ENCODE data around the gene CCNQ.
A peak's percentile ranks its signal among the peaks of the same experiment; 100 is the strongest.

Gene CCNQ

DNA sequence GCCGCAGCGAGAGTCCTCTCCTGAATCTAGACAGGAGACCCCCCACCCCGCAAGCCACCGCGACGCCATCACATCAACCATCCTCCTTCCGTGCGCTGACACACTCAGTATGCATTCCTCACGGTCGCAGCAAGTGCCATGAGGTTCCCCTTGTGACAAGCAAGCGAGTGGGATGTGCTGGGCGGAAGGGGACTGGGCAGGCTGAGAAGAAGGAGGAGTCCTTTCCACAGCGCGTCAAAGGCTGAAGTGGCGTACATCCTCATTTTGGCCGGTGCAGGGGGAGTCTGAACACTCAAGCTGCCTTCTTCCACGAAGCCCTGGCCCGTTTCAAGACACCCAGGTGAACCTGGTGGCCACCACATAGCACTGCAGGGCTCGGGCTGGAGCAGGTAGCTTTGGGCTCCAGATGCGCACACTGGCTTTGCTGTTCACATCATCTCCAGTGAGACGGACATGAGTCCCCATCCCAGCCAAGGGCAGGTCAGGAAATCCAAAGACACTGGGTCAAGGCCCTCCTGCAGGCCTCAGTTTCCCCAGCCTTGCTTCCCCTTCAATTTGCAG lies 30.4 kb downstream of the CCNQ start:
- peak; percentile 27 for DNase-seq

DNA sequence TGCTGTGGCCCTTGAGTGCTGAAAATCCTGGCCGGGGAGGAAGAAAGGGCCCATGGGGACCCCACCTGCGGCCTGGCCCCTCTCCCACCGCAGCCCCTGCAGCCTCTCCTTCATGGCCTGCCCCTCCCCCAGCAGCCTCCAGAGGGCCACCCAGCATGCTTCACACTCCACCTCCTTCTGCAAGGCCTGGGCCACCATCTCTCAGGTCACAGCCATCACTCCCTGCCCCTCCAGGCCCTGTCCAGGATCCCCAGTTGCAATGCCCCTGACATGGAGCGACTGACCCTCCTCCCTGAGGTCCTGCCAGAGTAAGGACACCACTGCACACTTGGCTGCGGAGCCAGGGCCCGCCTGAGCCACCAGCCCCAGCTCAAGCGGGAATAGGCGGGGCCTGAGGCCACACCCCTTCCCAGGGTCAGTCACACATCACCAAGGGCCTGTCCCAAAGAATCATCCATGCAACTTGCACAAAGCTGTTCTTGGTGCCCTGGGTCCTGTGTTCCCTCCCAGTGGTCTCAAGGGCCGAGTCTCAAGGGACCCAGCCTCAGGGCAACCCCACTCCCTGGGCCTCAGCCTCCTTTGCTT lies 32.9 kb downstream of the CCNQ start:
- DNase-seq, result no peak

DNA sequence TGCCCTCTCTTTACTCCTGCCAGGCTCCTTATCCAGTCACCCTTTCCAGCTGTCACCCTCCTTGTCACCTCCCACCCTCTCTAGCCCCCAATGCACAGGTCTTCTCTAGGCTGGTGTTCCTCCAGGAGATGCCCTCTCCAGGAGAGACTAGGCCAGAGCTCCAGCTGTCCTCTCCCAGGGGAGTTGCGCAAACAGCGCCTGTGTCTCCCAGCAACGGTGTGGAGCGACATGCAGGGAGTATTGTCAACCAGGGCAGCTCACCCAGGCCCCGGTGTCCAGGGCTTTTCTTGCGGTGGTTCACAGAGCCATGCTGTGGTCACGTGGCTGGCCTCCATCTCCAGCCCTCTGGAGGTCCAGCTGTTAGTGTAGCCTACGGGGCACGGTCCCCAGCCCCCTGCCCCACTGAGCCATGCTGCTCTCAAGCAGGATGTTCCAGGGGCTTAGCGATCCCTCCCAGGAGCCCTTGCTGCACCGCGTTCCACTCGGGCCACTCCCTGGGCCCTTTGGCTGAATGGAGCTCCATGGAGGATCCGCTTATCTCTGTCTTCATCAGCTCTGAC lies 34.8 kb downstream of the CCNQ start:
- DNase-seq, result peak; percentile 52

DNA sequence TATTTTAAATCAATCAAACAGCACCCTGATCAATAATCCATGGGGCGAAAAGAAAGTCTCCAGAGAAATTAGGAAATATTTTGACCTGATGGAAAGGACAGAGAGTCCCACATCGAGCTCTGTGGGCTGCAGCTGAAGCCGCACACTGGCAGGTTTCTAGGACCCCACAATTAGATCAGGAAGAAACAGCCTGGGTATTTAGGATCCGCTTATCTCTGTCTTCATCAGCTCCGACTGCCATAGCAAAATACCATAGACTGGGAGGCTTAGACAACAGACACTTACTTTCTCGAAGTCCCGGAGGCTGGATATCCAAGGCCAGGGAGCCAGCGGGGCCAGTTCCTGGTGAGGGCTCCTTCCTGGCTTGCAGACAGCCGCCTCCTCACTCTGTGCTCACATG lies 36.4 kb downstream of the CCNQ start:
- DNase-seq, result no peak

DNA sequence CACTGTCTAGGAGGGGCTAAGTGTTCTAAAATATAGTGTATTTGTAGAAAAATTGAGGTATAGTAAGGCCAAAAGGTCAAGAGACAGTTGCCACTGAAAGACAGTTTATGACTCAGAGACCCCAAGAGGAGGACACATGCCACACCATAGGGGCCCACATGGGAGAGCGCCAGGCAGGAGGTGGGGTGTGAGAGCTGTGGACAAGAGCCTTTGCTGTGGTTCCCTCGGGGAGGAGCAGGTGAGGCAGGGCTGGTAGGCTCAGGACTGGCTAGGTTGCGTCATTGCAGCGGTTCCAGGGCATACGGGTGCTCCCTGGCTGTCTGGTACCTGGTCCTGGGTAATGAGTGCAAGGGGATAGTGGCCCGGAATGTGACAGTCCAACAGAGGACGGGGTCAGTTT lies 37.6 kb downstream of the CCNQ start:
- DNase-seq, result no peak

DNA sequence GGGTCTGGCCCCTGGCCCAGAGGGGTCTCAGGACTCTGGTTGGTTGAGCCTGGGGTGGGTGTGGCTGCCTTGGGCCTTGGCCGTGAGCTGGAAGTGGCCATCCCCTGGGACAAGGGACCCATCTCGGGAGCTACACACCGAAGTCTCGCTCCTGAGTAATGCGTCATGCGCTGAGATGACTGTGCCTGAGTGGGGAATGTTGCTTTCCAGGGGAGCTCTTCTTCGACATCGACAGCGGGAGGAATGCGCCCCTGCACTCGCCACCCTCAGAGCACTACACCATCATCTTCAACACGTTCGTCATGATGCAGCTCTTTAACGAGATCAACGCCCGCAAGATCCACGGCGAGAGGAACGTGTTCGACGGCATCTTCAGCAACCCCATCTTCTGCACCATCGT lies 38.5 kb downstream of the CCNQ start:
- no peak for DNase-seq

DNA sequence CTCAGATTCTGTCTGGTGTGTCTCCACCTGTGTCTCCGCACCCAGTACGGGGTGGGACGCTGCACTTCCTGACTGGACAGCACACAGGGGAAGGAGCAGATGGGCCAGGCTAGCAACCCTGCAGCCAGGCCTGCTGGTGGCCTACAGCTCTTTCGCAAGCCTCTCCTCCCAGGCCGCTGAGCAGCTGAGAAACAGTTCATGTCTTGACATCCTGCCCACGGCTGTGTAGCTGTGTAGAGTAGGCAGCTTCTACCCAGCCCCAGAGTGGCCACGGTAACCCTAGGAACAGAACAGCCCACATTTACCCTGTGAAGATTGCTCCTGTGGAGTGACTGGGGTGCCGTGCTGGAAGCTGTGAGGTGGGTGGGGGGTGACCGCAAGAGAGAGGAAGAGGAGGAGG lies 38.9 kb downstream of the CCNQ start:
- DNase-seq, result no peak

DNA sequence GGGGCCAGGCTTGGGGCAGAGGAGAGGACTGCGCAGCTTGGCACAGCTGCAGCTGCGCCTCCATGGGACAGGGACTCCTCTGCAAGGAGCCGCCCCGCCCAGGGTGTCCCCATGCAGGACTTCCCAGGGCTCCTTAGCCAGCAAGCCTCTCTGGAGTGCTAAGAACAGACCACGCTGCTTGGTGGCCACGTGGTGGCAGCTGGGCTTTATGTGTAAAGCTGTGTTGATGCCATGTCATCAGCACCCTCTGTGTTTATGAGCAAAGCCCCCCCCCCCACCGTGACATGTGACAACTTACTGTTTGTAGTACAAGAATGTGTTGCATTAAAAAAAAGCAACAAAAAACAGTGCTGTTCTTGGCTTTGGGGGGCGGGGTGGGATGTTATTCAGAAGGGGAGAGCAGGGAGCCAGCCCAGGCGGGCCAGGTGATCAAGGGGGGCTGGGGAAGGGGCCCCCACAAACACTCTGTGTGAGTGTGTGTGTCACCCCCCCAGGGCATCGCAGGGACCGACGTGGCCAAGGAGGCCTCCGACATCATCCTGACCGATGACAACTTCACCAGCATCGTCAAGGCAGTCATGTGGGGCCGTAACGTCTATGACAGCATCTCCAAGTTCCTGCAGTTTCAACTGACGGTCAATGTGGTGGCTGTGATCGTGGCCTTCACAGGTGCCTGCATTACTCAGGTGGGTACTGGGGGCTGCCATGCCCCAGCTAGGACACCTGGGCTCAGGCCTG lies 41.2 kb downstream of the CCNQ start:
- DNase-seq, result peak; percentile 16

DNA sequence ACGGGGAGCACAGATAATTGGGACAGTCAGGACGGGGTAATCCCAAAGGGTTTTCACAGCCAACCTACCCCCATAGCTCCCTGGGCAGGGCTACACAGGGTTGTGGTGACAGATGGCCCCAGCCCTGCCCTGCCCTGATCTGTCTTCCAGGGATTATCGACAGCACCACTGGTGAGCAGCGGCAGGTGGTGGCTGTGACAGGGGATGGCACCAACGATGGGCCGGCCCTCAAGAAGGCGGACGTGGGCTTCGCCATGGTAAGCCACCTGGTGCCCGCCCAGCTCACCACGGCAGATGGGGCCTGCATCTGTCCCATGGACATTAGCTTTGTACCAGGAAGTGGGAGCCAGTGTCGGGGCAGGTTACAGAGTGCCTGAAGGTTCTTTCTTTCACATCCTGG lies 42.2 kb downstream of the CCNQ start:
- peak; percentile 41 for DNase-seq

DNA sequence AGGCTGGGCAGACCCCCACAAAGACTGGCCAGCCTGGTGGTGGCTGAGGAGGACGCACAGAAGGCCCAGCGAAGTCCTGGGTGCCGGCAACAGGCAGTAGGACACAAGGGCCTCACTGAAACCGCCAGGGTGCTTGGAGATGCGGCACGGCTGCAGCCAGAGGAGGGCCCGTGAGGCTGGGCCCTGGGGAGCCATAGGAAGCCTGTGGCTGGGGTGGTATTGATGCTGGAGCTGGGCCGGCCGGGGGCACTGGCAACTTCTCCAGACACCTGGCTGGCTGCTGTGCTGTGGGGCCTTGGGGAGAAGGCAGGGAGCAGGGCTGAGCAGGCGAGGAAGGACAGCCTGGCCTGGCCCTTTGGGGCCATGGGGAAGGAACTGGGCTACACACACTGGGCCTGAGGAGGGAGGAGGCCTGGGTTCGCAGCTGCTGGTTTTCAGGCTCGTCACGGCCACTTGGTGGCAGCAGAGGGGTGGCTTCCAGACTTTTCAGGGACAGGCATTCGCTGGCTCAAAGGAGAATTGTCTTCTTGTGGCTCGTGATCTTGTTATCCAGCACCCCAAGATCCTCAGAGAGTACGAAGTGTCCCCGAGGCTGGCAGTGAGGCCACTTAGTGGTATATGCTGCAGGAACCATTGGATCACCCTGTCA lies 44.3 kb downstream of the CCNQ start:
- DNase-seq, result peak; percentile 67

DNA sequence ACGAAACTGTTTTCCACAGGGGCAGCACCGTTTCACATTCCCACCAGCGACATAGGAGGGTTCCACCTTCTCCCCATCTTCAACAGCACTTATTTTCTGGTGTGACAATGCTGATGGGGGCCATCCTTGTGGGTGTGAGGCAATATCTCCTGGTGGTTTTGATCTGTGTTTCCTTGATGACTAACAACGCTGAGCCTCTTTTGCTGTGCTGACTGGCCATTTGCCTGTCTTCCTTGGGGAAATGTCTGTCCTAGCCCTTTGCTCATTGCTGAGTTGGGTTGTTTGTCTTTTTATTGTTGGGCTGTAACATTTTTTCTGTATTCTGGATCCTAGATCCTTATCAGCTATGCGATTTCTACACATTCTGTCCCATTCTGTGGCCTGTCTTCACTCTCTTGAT lies 47.8 kb downstream of the CCNQ start:
- DNase-seq, result no peak

DNA sequence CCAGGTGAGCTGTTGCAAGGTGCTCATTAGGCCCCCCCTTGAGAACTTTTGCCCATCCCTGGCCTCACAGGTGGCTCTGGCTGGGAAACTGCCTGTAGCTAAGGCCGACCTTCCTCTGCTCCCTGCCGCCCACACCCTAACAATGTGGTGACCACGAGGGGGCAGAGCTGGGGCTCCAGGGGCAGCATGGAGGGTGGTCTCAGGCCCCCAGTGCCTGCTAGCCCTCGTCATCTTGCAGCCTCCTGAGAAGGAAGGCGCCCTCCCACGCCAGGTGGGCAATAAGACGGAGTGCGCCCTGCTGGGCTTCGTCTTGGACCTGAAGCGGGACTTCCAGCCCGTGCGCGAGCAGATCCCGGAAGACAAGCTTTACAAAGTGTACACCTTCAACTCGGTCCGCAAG lies 49.1 kb downstream of the CCNQ start:
- peak; percentile 49 for DNase-seq

DNA sequence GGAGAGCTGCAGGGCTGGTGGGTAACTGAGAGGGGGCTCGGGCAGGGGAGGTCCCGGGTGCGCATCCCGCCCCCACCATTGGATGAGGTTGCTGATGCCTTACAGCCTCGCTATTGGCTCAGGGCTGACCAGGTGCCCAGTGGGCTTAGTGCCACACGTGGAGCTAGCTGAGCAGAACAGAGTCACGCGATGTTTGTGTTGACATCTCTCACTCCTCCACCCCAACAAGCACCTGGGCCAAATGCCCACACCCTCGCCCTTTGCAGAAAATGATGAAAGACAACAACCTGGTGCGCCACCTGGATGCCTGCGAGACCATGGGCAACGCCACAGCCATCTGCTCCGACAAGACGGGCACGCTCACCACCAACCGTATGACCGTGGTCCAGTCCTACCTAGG lies 49.7 kb downstream of the CCNQ start:
- DNase-seq, result peak; percentile 26

DNA sequence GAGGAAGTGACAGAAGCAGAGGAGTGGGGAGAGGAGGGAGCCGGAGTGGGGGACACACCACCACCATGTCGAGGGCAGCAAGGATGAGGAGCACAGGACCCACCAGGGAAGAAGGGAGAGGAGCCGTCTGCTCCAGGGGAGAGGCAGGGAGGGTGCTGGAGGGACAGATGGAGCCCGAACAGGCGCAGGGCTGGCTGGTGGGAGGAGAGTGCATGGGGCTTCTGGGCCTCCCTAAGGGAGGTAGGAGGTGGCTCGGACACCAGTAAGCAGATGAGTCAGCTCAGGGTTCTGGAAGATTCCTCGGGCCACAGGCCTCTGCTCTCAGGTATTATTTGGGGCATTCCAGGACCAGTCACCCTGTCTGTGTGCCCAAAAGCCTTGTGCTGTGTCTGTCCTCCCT lies 51.7 kb downstream of the CCNQ start:
- DNase-seq, result no peak

DNA sequence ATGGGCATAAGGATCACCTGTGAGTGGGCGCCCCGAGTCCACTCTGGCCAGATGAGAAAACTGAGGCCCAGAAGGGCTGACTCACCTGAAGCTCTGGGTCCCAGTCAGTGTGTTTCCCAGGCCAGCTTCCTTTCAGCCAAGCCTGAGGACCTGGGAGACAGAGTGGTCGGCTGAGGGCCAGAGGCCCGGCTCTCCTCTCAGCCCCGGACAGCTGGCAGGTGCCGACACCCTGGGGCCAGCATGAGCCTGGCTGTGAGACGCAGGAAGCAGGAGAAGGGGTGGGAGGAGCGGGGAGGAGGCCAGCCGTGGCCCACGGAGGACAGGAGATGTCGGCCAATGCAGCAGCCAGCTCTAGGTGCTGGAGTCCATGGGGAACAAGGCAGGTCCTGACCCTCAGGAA lies 52.6 kb downstream of the CCNQ start:
- no peak for DNase-seq

DNA sequence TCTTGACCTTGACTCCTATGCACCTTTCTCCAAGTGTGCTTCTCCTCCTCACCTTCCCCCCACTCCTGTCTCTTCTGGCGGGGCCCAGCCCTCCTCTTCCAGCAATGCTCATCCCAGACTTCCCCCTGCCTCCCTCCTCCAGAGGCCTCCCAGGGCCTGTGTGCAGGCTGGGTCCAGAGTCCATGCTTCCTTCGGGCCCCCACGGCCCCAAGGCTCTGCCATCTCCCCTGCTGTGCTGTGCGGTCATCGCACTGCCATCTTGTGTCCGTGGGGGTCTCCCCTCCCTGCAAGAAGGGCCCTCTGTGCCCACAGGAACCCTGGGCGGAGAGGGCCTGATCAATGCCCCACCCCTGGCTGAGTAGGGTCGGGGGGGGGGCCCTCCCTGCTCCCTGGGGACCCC lies 54.2 kb downstream of the CCNQ start:
- DNase-seq, result no peak

DNA sequence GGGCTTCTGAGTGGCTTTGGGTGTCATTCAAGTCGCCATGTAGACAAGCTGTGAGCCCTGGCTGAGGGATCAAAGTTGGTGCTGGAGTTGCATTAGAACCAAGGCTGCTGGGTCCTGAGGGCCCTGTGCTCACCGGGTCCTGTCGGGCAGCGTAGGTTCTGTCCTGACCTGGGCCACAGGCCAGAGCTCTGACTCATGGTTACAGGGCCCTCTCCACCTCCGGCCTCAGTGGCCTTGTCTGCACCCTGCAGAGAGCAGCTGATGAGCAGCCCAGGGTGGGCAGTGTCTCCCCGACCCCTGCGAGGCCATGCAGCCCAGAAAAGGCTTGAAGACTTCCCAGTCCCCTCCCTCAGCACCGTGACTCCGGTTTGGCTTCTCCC lies 59.0 kb downstream of the CCNQ start:
- no peak for DNase-seq

DNA sequence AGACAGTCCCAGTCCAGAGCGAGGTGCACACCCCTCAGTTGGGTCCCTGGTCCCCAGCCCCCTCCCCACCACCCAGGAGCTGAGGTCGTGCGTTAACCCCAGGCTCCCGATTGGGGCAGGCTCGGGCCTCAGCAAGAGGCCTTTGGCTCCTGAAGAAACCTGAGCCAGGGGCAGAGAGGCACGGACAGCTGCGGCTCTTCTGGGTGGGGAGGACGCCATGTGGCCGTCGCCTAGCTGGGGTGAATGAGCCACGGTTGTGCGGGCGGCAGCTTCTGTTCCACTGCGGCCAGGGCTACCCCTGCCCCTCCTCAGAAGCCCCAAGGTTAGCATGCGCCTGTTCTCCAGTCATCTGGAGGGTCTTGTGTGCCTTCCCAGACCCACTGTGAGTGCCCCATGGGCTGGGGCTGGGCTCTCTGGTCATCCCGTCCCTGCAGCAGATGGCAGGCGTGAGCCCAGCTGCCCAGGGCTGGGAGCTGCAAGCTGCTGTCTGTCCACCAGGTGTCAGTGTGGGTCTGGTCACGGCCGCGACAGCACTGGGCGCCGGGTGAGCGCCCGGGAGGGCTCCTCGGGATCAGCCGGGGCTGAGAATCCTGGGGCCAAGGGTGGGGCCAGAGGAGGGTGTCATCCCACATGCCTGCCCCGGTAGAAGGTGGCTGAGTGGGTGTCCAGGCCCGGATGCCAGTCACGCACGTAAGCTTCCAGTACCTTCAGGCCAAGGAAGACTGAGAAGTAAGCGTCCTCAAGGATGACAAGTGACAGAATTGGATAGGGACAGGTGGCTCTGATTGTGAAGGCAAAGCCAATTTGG lies 59.6 kb downstream of the CCNQ start:
- DNase-seq, result peak; percentile 76

DNA sequence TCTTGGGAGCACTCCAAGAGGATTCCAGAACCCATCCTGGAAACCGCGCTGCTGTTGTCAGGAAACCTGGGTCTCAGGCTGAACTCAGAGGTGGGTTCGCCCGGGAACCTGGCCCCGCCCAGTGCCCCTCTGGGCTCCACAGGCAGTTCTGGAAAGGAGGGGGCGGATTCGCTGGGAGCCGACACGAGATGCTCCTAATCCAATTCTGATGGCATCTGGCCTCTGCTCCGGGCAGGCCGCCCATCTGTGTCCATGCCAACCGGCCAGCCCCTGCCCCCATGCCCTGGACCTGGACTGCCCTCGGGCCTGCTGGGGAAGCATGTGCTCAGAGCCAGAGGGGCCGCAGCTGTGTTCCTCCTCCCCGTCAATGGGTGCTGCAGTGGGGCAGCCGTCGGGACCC lies 60.5 kb downstream of the CCNQ start:
- DNase-seq, result no peak

Data from DMS53 (cell line).